T-cell (primary cell): ENCODE results near the gene PTPRM. TPM values are rescaled to one million over a fixed set of nuclear protein-coding genes. Genes with fewer than 3 reads are reported as not detected.

Source experiments
- ATAC-seq, 4 experiments: fragments of 200-7000 bp in 3 of 4; fragments of 150-1000 bp in 1 of 4; cut with Tn5 transposase; replicated peaks in 1 of 4; 1 replicate in 3 of 4; 2 replicates in 1 of 4; pipeline ENCODE4 v1.10.0; 2021; ENCODE audit warnings: moderate library complexity in 3 of 4, mild to moderate bottlenecking in 2 of 4, moderate number of reproducible peaks in 1 of 4
- CTCF ChIA-PET, 2 donors: fragments of 300-600 bp; sonication (Branson Sonifier 250); formaldehyde crosslinking; loops; one replicate each; lab custom pipeline; 2022; ENCODE audit warnings: antibody characterized with exemption in 2 of 2; lab: Charles Lee
- POLR2A ChIA-PET, 2 donors: fragments of 300-600 bp; sonication (Branson Sonifier 250); formaldehyde crosslinking; loops; one replicate each; lab custom pipeline; 2022; ENCODE audit warnings: antibody characterized with exemption in 2 of 2; lab: Charles Lee
- DNase-seq, 35 experiments: peaks; one replicate each; pipeline versions ENCODE4 v3.0.0 to v3.0.0-alpha.2; 2013 to 2023
- H3K27ac ChIP-seq: one replicate; pipeline ENCODE4 v1.5.1; 2013; ENCODE audit warnings: low read length
- H3K27me3 ChIP-seq, 2 experiments: replicated peaks in 1 of 2; 1 replicate in 1 of 2; 2 replicates in 1 of 2; pipeline versions ENCODE4 v1.6.1 to v1.7.0; 2013; ENCODE audit warnings: low read length in 1 of 2, mixed read lengths in 1 of 2; ENCODE audit not compliant: control insufficient read depth in 2 of 2, insufficient read depth in 2 of 2; ENCODE audit errors: extremely low read depth in 1 of 2
- H3K36me3 ChIP-seq, 2 donors: 1 replicate in 1 of 2; 2 replicates in 1 of 2; pipeline versions ENCODE4 v1.6.1 to v1.7.0; 2013; ENCODE audit warnings: low read length in 1 of 2; ENCODE audit not compliant: control insufficient read depth in 2 of 2, insufficient read depth in 1 of 2; ENCODE audit errors: extremely low read depth in 1 of 2
- H3K4me1 ChIP-seq, 2 experiments: 1 replicate in 1 of 2; 2 replicates in 1 of 2; pipeline versions ENCODE4 v1.6.1 to v1.7.0; 2013; ENCODE audit warnings: low read length in 2 of 2, mixed read lengths in 1 of 2; ENCODE audit not compliant: insufficient read depth in 2 of 2, control insufficient read depth in 1 of 2; ENCODE audit errors: extremely low read depth in 1 of 2
- H3K4me3 ChIP-seq, 2 donors: 1 replicate in 1 of 2; 2 replicates in 1 of 2; pipeline versions ENCODE4 v1.5.1 to v1.7.0; 2013; ENCODE audit warnings: mild to moderate bottlenecking in 2 of 2, low read length in 1 of 2, moderate library complexity in 1 of 2; ENCODE audit not compliant: control insufficient read depth in 1 of 2; ENCODE audit errors: extremely low read depth in 1 of 2
- H3K9me3 ChIP-seq: 2 replicates; pipeline ENCODE4 v1.7.0; 2013
- H3K27ac Mint-ChIP-seq, 2 donors: one replicate each; pipeline ENCODE4 v1.8.0; 2020 to 2021; ENCODE audit warnings: mild to moderate bottlenecking in 2 of 2, mixed read lengths in 2 of 2
- H3K27me3 Mint-ChIP-seq, 2 donors: one replicate each; pipeline ENCODE4 v1.8.0; 2021 to 2022; ENCODE audit warnings: mixed read lengths in 2 of 2
- H3K36me3 Mint-ChIP-seq: one replicate; pipeline ENCODE4 v1.8.0; 2021; ENCODE audit warnings: mixed read lengths
- H3K4me1 Mint-ChIP-seq, 3 donors: one replicate each; pipeline ENCODE4 v1.8.0; 2020 to 2022; ENCODE audit warnings: mixed read lengths in 3 of 3, mild to moderate bottlenecking in 1 of 3
- H3K4me3 Mint-ChIP-seq, 3 donors: one replicate each; pipeline ENCODE4 v1.8.0; 2020 to 2022; ENCODE audit warnings: mild to moderate bottlenecking in 3 of 3, mixed read lengths in 3 of 3, moderate library complexity in 3 of 3
- H3K9me3 Mint-ChIP-seq, 3 donors: one replicate each; pipeline ENCODE4 v1.8.0; 2020 to 2022; ENCODE audit warnings: mixed read lengths in 3 of 3
- WGBS: methylation state at CpG from one replicate; pipeline ENCODE4 v1.1.5; 2013; ENCODE audit warnings: missing lambda C conversion rate; ENCODE audit not compliant: insufficient coverage; 5-methylcytosine and 5-hydroxymethylcytosine counted together
- total RNA-seq, 35 experiments: library from RNA in 6 of 35; stranded (reverse) in 6 of 35; fragments of 120-200 nt in 1 of 35; gene quantifications; one replicate each; pipeline versions ENCODE4 v1.2.1 to v1.2.4 and lab custom pipeline; 2013 to 2026

Gene PTPRM
- total RNA-seq, 5 donors from 2014 or later (not counting 1 experiment from before 2014, with no cell fraction given), result 4.1 to 47.4 (median 7.1) TPM

- H3K4me1 Mint-ChIP-seq, result no peaks in the 10 kb centered on the region
- POLR2A ChIA-PET, result no interaction called here
These were observed 836.6 kb downstream of the PTPRM start for GRCh38 chr18:8403713-8404112.

GRCh38 chr18:8406186-8406867 lies 839.2 kb downstream of the PTPRM start:
- Histone ChIP-seq H3K4me1 (no peaks in the 10 kb centered on the region), H3K27me3 (no peaks in the 10 kb centered on the region), H3K9me3 (no peaks in the 10 kb centered on the region), H3K27ac (no peak overlapping the region), H3K4me3 (no peak overlapping the region), H3K36me3 (no peaks in the 10 kb centered on the region)
- DNase-seq (no peak), ATAC-seq (no peak)
- Mint-ChIP-seq H3K36me3 (peaks cover 3% of the 10 kb centered on the region), H3K27me3 (no peaks in the 10 kb centered on the region), H3K9me3 (peaks cover 10 to 24% (median 12%) of the 10 kb centered on the region in 3 donors), H3K4me1 (no peaks in the 10 kb centered on the region), H3K4me3 (no peak overlapping the region), H3K27ac (no peak overlapping the region)
- POLR2A ChIA-PET, result no interaction called here
- CTCF ChIA-PET, result no interaction called here
- 100% methylated on average over 2 of the region's 10 CpGs for WGBS

More at GRCh38 chr18:8403713-8404112, 836.6 kb downstream of the PTPRM start:
- Histone ChIP-seq H3K9me3 (no peaks in the 10 kb centered on the region), H3K36me3 (peaks cover 0 to 2% of the 10 kb centered on the region in 2 donors), H3K27me3 (no peaks in the 10 kb centered on the region), H3K4me1 (no peaks in the 10 kb centered on the region), H3K27ac (no peak overlapping the region), H3K4me3 (no peak overlapping the region)
- Mint-ChIP-seq H3K36me3 (peaks cover 3% of the 10 kb centered on the region), H3K4me3 (no peak overlapping the region), H3K9me3 (peaks cover 0 to 3% (median 0%) of the 10 kb centered on the region in 3 donors), H3K27ac (no peak overlapping the region), H3K27me3 (no peaks in the 10 kb centered on the region)
- 100% methylated on average over 1 of the region's 2 CpGs for WGBS
- DNase-seq (no peak), ATAC-seq (no peak)
- CTCF ChIA-PET, result no interaction called here

GRCh38 chr18:8406868-8407250 lies 839.7 kb downstream of the PTPRM start:
- no peak overlapping the region for H3K4me3 ChIP-seq
- H3K4me1 ChIP-seq, result no peaks in the 10 kb centered on the region
- ATAC-seq (no peak), DNase-seq (no peak)
- no peak overlapping the region for H3K27ac Mint-ChIP-seq
- ChIA-PET CTCF (no interaction called here), POLR2A (no interaction called here)
- no peaks in the 10 kb centered on the region for H3K36me3 ChIP-seq
- H3K9me3 ChIP-seq, result no peaks in the 10 kb centered on the region
- H3K27me3 ChIP-seq, result no peaks in the 10 kb centered on the region
- H3K36me3 Mint-ChIP-seq, result peaks cover 3% of the 10 kb centered on the region
- 93% methylated on average over 12 of the region's 15 CpGs for WGBS
- no peak overlapping the region for H3K4me3 Mint-ChIP-seq
- H3K9me3 Mint-ChIP-seq, result peaks cover 10 to 26% (median 16%) of the 10 kb centered on the region in 3 donors
- no peaks in the 10 kb centered on the region for H3K4me1 Mint-ChIP-seq
- H3K27me3 Mint-ChIP-seq, result no peaks in the 10 kb centered on the region
- H3K27ac ChIP-seq, result no peak overlapping the region

GRCh38 chr18:8409151-8409550 lies 842.0 kb downstream of the PTPRM start:
- Histone ChIP-seq H3K27me3 (no peaks in the 10 kb centered on the region), H3K36me3 (no peaks in the 10 kb centered on the region), H3K4me3 (no peak overlapping the region), H3K4me1 (no peaks in the 10 kb centered on the region), H3K27ac (no peak overlapping the region), H3K9me3 (no peaks in the 10 kb centered on the region)
- POLR2A ChIA-PET, result no interaction called here
- peaks cover 3% of the 10 kb centered on the region for H3K36me3 Mint-ChIP-seq
- ATAC-seq (no peak), DNase-seq (no peak)
- CTCF ChIA-PET, result no interaction called here
- no peak overlapping the region for H3K4me3 Mint-ChIP-seq
- 100% methylated on average over 3 of the region's 3 CpGs for WGBS
- H3K4me1 Mint-ChIP-seq, result no peaks in the 10 kb centered on the region
- H3K9me3 Mint-ChIP-seq, result peaks cover 20 to 38% (median 22%) of the 10 kb centered on the region in 3 donors
- peaks cover 0 to 3% of the 10 kb centered on the region in 2 donors for H3K27me3 Mint-ChIP-seq
- no peak overlapping the region for H3K27ac Mint-ChIP-seq

GRCh38 chr18:8411492-8411891 lies 844.4 kb downstream of the PTPRM start:
- Histone ChIP-seq H3K4me3 (no peak overlapping the region), H3K4me1 (no peaks in the 10 kb centered on the region), H3K9me3 (no peaks in the 10 kb centered on the region), H3K27me3 (peaks cover 0 to 3% of the 10 kb centered on the region in 2 experiments), H3K36me3 (no peaks in the 10 kb centered on the region), H3K27ac (no peak overlapping the region)
- H3K4me1 Mint-ChIP-seq, result no peaks in the 10 kb centered on the region
- no peak overlapping the region for H3K4me3 Mint-ChIP-seq
- no peak overlapping the region for H3K27ac Mint-ChIP-seq
- ATAC-seq (no peak), DNase-seq (no peak)
- H3K9me3 Mint-ChIP-seq, result peaks cover 20 to 41% (median 27%) of the 10 kb centered on the region in 3 donors
- H3K27me3 Mint-ChIP-seq, result peaks cover 1 to 4% of the 10 kb centered on the region in 2 donors
- H3K36me3 Mint-ChIP-seq, result no peaks in the 10 kb centered on the region
- CTCF ChIA-PET, result no interaction called here
- POLR2A ChIA-PET, result no interaction called here

GRCh38 chr18:8412117-8412516 lies 845.0 kb downstream of the PTPRM start:
- Histone ChIP-seq H3K9me3 (no peaks in the 10 kb centered on the region), H3K4me1 (no peaks in the 10 kb centered on the region), H3K27ac (no peak overlapping the region), H3K27me3 (peaks cover 0 to 6% of the 10 kb centered on the region in 2 experiments), H3K36me3 (no peaks in the 10 kb centered on the region), H3K4me3 (no peak overlapping the region)
- ATAC-seq (no peak), DNase-seq (no peak)
- Mint-ChIP-seq H3K9me3 (peaks cover 20 to 41% (median 27%) of the 10 kb centered on the region in 3 donors), H3K36me3 (no peaks in the 10 kb centered on the region), H3K4me3 (no peak overlapping the region), H3K4me1 (no peaks in the 10 kb centered on the region), H3K27me3 (peaks cover 2 to 6% of the 10 kb centered on the region in 2 donors), H3K27ac (no peak overlapping the region)
- 86% methylated on average over 8 of the region's 8 CpGs for WGBS
- ChIA-PET CTCF (no interaction called here), POLR2A (no interaction called here)
